ENCODE data around the gene KCTD7. TPM values are rescaled to one million over a fixed set of nuclear protein-coding genes. Genes with fewer than 3 reads are reported as not detected.

The KCTD7 gene
- total RNA-seq (2022; extraction: Qiagen RNA extraction; ENCODE audit: low read depth): 4.1 to 7.2 TPM (median 6.5 TPM) in 5 replicates

DNA sequence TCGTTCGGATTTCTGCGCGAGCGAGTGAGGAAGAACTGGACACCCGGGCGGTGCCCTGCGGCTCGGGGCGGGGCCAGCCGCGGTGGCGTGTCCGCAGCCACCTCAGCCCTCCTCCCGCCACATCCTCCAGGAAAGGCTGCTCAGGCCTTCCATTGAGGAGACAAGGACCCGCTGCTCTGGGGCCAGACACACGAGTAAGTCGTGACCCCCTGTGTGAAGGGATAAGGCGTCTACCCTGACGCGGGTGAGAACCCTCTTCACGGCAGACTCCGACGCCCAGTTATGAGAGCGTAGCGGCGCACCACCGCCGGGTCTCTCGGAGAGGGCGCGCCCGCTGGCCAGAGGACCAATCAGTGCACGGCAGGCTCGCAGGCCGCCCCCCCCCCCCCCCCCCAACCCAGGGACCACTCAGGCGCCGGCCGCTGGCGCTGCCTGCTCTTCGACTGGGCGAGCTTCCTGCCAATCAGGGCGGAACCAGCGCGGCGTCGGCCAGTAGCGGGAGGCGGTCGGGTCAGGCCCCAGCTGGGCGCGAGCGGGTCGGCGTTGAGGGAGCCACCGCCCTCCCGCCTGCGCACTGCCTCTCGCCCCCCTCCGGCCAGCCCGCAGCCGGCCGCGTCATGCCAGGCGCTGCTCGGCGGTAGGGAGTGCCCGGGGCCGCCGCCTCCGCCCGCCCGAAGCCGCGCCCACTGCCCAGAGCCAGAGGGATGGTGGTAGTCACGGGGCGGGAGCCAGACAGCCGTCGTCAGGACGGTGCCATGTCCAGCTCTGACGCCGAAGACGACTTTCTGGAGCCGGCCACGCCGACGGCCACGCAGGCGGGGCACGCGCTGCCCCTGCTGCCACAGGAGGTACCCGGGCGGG lies at the start of gene KCTD7:
TSS of gene KCTD7 (plus strand) at position 521 of the 861 bp plus-strand sequence. CDS start at position 705, 184 bp downstream.

Other genes starting within 250 kb of the KCTD7 start
- gene RABGEF1, start 111.9 kb downstream of the KCTD7 start, total RNA-seq (2022; extraction: Qiagen RNA extraction; ENCODE audit: low read depth): 20.6 to 34.0 TPM (median 23.4 TPM) in 5 replicates